Activated naive CD8-positive, alpha-beta T cell treated with anti-CD3 and anti-CD28 coated beads for 36 hours (primary cell): ENCODE data around the gene HARS1. TPM values are rescaled to one million over a fixed set of nuclear protein-coding genes. Genes with fewer than 3 reads are reported as not detected.
"Not testable (repeated sequence)": the region's sequence is repeated elsewhere in the genome, so short reads cannot be mapped to it uniquely, and the experiment has no call there.

Experiments used
- DNase-seq: peaks from one replicate; pipeline ENCODE4 v3.0.0; 2021
- H3K27ac Mint-ChIP-seq: one replicate; pipeline ENCODE4 v1.8.0; 2022; ENCODE audit warnings: mild to moderate bottlenecking, moderate library complexity, mixed read lengths
- H3K27me3 Mint-ChIP-seq: one replicate; pipeline ENCODE4 v1.8.0; 2022; ENCODE audit warnings: mild to moderate bottlenecking, mixed read lengths
- H3K36me3 Mint-ChIP-seq: one replicate; pipeline ENCODE4 v1.8.0; 2021; ENCODE audit warnings: mild to moderate bottlenecking, mixed read lengths
- H3K4me1 Mint-ChIP-seq: one replicate; pipeline ENCODE4 v1.8.0; 2021; ENCODE audit warnings: mixed read lengths
- H3K4me3 Mint-ChIP-seq: one replicate; pipeline ENCODE4 v1.8.0; 2022; ENCODE audit warnings: mild to moderate bottlenecking, moderate library complexity, mixed read lengths
- H3K9me3 Mint-ChIP-seq: one replicate; pipeline ENCODE4 v1.8.0; 2022; ENCODE audit warnings: mixed read lengths
- total RNA-seq, 2 experiments: library from RNA; stranded (reverse); gene quantifications; one replicate each; pipeline ENCODE4 v1.2.3, GENCODE V29; 2021

HARS1 gene, protein sequence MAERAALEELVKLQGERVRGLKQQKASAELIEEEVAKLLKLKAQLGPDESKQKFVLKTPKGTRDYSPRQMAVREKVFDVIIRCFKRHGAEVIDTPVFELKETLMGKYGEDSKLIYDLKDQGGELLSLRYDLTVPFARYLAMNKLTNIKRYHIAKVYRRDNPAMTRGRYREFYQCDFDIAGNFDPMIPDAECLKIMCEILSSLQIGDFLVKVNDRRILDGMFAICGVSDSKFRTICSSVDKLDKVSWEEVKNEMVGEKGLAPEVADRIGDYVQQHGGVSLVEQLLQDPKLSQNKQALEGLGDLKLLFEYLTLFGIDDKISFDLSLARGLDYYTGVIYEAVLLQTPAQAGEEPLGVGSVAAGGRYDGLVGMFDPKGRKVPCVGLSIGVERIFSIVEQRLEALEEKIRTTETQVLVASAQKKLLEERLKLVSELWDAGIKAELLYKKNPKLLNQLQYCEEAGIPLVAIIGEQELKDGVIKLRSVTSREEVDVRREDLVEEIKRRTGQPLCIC
- total RNA-seq = 100 to 1,000 TPM in 1 of 2 experiments, 10 to 100 TPM in 1; 95.2 to 104 TPM

DNA sequence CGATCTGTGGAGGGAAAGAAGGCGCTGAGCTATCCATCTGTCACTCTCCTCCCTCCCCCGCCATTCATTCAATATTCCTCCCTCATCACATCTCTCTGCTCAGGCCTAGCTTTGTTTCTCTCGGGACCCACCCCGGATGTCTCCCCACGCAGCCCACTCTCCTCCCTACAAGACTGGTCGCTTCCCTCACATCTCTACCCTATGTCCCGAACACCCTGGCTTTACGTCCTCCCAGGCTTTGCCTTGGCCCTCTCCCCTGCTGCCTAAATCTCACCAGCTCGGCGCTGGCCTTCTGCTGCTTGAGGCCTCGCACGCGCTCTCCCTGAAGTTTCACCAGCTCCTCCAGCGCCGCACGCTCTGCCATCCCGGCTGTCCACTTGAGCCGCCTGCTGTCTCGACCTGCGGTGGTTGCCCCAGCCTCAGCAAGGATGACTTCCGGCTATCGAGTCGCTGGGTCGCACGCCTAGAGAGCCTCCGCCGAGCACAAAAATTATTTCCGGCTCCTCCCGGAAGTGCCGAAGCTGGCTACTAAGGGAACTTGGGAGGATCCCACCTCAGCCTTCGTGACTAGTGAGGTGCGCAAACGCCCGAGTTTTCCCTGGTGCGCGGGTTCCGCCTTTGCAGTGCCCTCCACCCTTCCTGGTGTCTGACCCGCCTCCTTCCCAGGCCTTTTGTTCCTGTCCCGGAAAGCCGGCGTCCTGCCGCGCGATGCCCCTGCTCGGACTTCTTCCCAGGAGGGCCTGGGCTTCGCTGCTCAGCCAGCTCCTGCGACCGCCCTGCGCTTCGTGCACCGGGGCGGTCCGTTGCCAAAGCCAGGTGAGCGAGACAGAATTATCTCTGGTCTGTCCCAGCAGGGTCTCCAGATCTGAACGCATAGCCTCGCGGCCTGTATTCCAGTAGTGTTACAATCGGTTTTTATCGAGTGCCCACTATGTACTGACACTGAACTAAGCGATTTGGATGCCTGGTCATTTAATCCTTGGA, at the start of gene HARS1, which contains the start of gene HARS2:
HARS1 (minus strand) TSS at position 430 of the 984 bp plus-strand sequence; CDS start at position 364, 66 bp downstream.
HARS2 (plus strand) TSS at position 515 of the 984 bp plus-strand sequence; CDS start at position 709, 194 bp downstream.
- H3K27ac Mint-ChIP-seq = peak within 1 kb of the TSS; percentile 99
- H3K27me3 Mint-ChIP-seq = no peaks in the 10 kb centered on the region
- H3K4me3 Mint-ChIP-seq = peak within 1 kb of the TSS; percentile 100
- peaks cover 18% of the 10 kb centered on the region for H3K36me3 Mint-ChIP-seq
- peaks cover 31% of the 10 kb centered on the region for H3K4me1 Mint-ChIP-seq
- DNase-seq = peak; percentile 87
- H3K9me3 Mint-ChIP-seq = no peaks in the 10 kb centered on the region

DNA sequence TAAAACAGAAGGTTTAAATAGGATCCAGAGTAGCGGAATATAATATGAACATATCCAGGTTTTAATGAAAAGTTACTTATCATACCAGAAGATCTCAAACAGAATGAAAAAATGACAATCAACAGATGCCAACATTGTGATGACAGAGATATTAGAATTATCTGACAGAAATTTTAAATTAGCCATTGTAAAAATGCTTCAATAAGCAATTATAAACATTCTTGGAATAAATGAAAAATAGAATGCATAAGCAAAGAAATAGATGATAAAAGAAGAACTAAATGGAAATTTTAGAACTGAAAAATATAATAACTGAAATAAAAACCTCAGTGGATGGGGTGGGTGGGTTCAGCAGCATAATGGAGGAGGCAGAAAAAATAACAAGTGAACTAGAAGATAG, 46.3 kb upstream of the HARS1 start:
- DNase-seq = no peak
- Mint-ChIP-seq H3K27me3 (peaks cover 33% of the 10 kb centered on the region), H3K27ac (no peak overlapping the region), H3K4me3 (no peak overlapping the region), H3K9me3 (peaks cover 16% of the 10 kb centered on the region), H3K36me3 (peaks cover 4% of the 10 kb centered on the region), H3K4me1 (no peaks in the 10 kb centered on the region)

DNA sequence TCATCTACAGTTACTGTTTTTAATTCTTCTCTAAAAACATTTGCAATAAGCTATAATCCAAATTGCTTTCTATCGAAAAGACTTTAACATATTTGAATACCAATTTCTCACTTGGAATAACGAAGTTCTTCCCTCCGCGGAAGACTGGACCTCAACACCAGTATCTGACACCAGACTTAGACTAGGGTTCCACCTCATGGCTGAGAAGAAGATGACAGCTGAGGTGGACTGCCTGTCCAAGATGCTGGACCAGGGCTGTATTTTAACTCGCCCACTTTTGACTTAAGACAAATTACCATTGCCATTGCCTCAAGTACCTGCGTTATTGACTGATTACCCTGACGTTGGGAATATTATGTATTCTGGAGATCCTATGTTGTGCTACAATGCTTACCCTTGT, 43.2 kb upstream of the HARS1 start:
- no peaks in the 10 kb centered on the region for H3K4me1 Mint-ChIP-seq
- no peak overlapping the region for H3K27ac Mint-ChIP-seq
- peaks cover 41% of the 10 kb centered on the region for H3K27me3 Mint-ChIP-seq
- no peak for DNase-seq
- peaks cover 5% of the 10 kb centered on the region for H3K9me3 Mint-ChIP-seq
- peaks cover 4% of the 10 kb centered on the region for H3K36me3 Mint-ChIP-seq
- no peak overlapping the region for H3K4me3 Mint-ChIP-seq

DNA sequence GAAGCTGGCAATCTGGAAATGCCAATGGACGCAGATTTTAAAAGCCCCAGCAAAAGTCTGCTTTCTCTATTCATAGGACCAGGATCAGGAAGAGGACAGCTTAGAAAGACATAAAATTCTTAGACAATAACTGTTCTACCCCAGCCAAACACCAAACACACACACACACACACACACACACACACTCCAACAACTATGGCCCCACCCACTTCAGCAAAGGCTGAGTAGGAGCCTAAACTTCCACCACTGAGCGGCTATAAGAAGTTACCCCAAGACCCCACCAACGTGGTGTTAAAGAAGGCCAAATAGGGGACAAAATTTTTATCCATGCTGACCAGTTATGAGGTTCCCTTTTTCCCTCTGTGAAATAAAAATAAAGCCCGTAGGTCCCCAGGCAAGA, 41.9 kb upstream of the HARS1 start:
- H3K9me3 Mint-ChIP-seq = peaks cover 5% of the 10 kb centered on the region
- H3K4me3 Mint-ChIP-seq = no peak overlapping the region
- peaks cover 4% of the 10 kb centered on the region for H3K36me3 Mint-ChIP-seq
- no peak overlapping the region for H3K27ac Mint-ChIP-seq
- H3K27me3 Mint-ChIP-seq = peaks cover 44% of the 10 kb centered on the region
- no peaks in the 10 kb centered on the region for H3K4me1 Mint-ChIP-seq
- DNase-seq = no peak

DNA sequence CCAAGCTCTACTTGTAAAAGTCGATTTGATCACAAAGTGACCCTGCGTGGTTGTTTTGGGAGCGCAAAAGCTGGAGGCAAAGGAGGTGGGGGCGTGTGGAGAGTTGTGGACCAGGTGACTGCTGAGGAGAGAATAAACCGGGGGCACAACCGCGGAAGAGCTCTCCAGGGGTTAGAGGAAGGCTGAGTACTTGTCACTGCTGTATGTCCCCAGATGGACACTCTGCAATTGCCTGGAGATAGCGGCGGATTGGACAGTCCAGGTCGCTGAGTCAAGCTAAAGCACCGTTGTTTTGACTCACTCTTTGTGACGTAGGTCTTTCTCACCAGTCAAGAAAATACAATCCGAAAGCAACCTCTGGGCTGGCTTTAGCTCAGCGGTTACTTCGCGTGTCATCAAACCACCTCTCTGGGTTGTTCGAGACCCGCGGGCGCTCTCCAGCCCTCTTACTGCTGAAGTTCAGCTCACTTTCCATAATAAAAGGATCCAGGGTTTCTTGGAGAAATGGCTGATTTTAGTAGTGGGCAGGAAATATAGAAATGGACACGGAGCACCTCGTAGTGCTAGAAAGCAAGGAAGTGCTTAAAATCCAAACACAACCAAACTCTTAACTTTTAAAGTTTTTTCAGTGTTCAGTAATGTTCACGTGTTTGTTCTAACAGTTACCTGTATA, 34.8 kb upstream of the HARS1 start:
- peak overlapping the region; percentile 76 for H3K4me3 Mint-ChIP-seq
- H3K27me3 Mint-ChIP-seq = peaks cover 48% of the 10 kb centered on the region
- DNase-seq = peak; percentile 77
- H3K9me3 Mint-ChIP-seq = peaks cover 2% of the 10 kb centered on the region
- H3K27ac Mint-ChIP-seq = peak overlapping the region; percentile 80
- peaks cover 6% of the 10 kb centered on the region for H3K4me1 Mint-ChIP-seq
- H3K36me3 Mint-ChIP-seq = no peaks in the 10 kb centered on the region

DNA sequence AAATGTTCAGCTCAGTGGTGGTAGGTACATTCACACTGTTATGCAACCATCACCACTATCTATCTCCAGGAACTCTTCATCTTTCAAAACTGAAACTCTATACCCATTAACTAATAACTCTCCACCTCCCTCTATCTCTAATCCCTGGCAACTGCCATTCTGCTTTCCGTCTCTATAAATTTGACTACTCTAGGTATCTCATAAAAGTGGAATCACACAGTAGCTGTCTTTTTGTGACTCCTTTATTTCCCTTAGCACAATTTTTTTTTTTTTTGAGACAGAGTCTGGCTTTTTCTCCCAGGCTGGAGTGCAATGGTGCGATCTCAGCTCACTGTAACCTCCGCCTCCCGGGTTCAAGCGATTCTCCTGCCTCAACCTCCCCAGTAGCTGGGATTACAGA, 30.2 kb upstream of the HARS1 start:
- not testable (repeated sequence) for H3K4me3 Mint-ChIP-seq, H3K9me3 Mint-ChIP-seq, H3K27ac Mint-ChIP-seq, DNase-seq, H3K36me3 Mint-ChIP-seq
- Mint-ChIP-seq H3K4me1 (peaks cover 11% of the 10 kb centered on the region), H3K27me3 (peaks cover 43% of the 10 kb centered on the region)

DNA sequence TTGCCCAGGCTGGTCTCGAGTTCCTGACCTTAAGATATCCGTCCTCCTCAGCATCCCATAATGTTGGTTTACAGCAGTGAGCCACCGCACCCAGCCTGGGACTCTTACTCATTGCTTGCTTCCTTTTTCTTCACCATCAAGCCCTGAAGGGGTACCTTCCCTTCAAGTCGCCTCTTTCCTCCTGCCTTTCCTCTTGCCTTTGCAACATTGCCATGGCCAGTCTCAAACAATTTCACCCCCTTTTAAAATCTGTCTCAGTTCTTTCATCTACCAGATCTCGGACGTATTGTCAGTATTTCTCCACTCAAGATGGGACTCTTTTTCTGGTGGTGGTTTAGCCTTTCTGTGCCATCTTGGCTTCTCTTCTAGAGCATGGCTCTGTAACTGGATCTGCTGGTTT, 29.6 kb upstream of the HARS1 start:
- H3K27ac Mint-ChIP-seq, H3K4me1 Mint-ChIP-seq, H3K36me3 Mint-ChIP-seq, DNase-seq, H3K4me3 Mint-ChIP-seq, H3K9me3 Mint-ChIP-seq: not testable (repeated sequence)
- H3K27me3 Mint-ChIP-seq = peaks cover 36% of the 10 kb centered on the region

DNA sequence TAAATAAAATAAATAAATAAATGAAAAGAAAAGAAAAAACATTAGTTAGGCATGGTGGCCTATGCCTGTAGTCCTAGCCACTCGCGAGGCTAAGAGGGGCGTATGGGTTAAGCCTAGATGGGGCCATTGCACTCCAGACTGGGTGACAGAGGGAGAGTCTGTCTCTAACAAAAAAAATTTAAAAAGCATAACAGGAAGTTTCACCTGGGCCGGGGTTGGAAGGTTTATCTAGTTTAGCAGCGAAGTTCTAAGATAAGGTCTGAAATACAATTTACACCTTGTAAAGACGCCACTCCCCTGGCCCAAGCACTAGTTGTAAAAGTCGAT, 27.1 kb upstream of the HARS1 start:
- Mint-ChIP-seq H3K27me3 (peaks cover 16% of the 10 kb centered on the region), H3K4me3 (no peak overlapping the region), H3K36me3 (no peaks in the 10 kb centered on the region), H3K9me3 (no peaks in the 10 kb centered on the region), H3K4me1 (peaks cover 5% of the 10 kb centered on the region), H3K27ac (no peak overlapping the region)
- DNase-seq = no peak

DNA sequence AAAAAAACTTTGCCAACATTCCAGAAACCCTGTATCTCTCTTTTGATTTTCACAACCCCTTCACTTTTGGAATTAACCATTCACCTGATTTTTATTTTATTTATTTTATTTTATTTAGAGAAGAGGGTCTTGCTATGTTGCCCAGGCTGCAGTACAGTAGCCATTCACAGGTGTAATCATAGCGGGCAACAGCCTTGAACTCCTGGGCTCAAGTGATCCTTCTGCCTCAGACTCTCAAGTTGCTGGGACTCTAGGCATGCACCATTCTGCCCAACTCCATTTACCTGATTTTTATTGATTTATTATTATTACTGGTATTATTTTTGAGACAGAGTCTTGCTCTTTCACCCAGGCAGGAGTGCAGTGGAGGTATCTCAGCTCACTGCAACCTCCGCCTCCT, 25.1 kb upstream of the HARS1 start:
- H3K4me1 Mint-ChIP-seq = peaks cover 10% of the 10 kb centered on the region
- not testable (repeated sequence) for H3K36me3 Mint-ChIP-seq, H3K4me3 Mint-ChIP-seq, H3K27me3 Mint-ChIP-seq, H3K27ac Mint-ChIP-seq, H3K9me3 Mint-ChIP-seq, DNase-seq

DNA sequence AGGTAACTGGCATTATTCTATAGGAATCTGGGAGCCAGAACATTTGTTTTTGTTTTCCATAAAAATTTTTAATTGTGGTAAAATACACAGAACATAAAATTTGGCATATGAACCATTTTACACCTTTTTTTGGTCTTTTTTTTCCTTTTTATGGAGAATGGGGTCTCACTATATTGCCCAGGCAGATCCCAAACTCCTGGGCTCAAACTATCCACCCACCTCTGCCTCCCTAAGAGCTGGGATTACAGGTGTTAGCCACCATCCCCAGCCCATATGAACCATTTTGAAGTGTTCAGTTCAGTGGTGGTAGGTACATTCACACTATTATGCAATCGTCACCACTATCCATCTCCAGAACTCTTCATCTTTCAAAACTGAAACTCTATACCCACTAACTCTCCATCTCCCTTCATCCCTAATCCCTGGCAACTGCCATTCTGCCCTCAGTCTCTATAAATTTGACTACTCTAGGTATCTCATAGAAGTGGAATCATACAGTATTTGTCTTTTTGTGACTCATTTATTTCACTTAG, 22.5 kb upstream of the HARS1 start:
- Mint-ChIP-seq H3K9me3 (peaks cover 1% of the 10 kb centered on the region), H3K36me3 (peaks cover 6% of the 10 kb centered on the region), H3K4me3 (no peak overlapping the region), H3K4me1 (peaks cover 12% of the 10 kb centered on the region), H3K27me3 (peaks cover 9% of the 10 kb centered on the region), H3K27ac (no peak overlapping the region)
- no peak for DNase-seq

DNA sequence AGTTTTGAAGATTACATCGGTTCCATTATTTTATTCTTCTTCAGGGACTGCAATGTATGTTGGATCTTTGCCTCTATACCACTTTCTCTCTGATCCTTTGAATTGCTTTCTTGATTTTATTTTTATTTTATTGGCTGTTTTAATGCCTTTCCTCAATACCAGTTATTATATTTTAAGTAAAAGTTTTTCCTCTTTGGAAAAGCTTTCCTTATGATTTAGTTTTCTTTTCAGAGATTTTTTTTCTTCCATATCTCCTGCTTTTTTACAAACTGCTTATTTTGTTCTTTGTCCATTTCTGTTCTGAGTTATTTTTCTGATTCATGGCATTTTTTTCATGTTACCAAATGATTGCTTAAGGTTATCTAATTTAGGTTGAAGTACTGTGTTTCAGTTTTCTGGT, 20.6 kb upstream of the HARS1 start:
- H3K27ac Mint-ChIP-seq = no peak overlapping the region
- H3K4me1 Mint-ChIP-seq = peaks cover 12% of the 10 kb centered on the region
- H3K36me3 Mint-ChIP-seq = peaks cover 6% of the 10 kb centered on the region
- peaks cover 9% of the 10 kb centered on the region for H3K27me3 Mint-ChIP-seq
- H3K9me3 Mint-ChIP-seq = peaks cover 1% of the 10 kb centered on the region
- no peak for DNase-seq
- H3K4me3 Mint-ChIP-seq = peak overlapping the region; percentile 97

DNA sequence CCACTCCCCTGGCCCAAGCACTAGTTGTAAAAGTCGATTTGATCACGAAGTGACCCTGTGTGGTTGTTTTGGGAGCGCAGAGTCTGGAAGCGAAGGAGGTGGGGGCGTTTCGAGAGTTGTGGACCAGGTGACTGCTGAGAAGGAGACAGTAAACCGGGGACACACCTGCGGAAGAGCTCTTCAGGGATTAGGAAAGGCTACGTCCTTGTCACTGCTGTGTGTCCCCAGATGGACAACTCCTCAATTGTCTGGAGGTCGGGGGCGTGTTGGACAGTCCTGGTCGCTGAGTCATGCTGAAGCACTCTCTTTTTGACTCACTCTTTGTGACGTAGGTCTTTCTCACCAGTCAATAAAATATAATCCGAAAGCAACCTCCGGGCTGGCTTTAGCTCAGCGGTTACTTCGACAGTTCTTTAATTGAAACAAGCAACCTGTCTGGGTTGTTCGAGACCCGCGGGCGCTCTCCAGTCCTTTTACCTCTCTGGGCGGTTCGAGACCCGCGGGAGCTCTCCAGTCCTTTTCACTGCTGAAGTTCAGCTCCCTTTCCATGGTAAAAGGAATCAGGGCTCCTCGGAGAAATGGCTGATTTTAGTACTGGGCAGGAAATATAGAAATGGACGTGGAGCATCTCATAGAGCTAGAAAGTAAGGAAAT, 19.9 kb upstream of the HARS1 start:
- H3K4me3 Mint-ChIP-seq = peak overlapping the region; percentile 97
- peak; percentile 86 for DNase-seq

DNA sequence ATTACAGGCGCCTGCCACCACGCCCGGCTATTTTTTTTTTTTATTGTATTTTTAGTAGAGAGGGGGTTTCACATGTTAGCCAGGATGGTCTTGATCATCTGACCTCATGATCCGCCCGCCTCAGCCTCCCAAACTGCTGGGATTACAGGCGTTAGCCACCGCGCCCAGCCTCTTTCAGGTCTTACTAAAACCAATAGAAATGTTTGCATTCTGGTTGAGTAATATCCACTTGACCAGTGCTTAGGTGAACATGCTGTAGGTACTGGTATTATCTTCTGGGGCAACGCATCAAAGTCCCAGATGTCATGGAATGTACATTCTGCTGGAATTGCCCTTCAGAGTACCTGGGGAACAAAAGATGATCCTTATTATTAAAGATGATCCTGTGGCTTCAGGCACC, 17.6 kb upstream of the HARS1 start:
- H3K36me3 Mint-ChIP-seq = peaks cover 20% of the 10 kb centered on the region
- H3K27ac Mint-ChIP-seq, H3K27me3 Mint-ChIP-seq, DNase-seq, H3K9me3 Mint-ChIP-seq, H3K4me3 Mint-ChIP-seq: not testable (repeated sequence)
- peaks cover 17% of the 10 kb centered on the region for H3K4me1 Mint-ChIP-seq

More for the DNA sequence above, 19.9 kb upstream of the HARS1 start:
- Mint-ChIP-seq H3K9me3 (peaks cover 1% of the 10 kb centered on the region), H3K4me1 (peaks cover 12% of the 10 kb centered on the region), H3K27me3 (peaks cover 9% of the 10 kb centered on the region), H3K36me3 (peaks cover 8% of the 10 kb centered on the region), H3K27ac (peak overlapping the region; percentile 96)

DNA sequence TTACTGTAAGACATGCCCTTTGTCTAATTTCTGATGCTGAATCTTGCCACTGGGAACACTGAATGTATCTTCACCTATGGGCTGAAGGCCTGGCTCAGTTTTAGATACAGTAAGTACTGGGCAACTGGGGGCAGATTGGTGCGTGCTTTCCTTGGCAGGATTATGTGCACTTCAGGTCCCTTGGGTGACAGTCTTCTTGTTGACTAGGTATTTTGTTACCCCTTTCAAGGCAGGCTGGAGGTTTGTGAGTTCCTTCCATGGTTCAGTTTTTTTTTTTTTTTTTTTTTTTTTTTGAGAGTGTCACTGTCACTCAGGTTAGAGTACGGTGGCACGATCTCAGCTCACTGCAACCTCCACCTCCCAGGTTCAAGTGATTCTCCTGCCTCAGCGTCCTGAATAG, 16.6 kb upstream of the HARS1 start:
- Mint-ChIP-seq H3K4me3 (no peak overlapping the region), H3K27ac (no peak overlapping the region)

More for the DNA sequence above, 16.6 kb upstream of the HARS1 start:
- peaks cover 9% of the 10 kb centered on the region for H3K27me3 Mint-ChIP-seq
- peaks cover 24% of the 10 kb centered on the region for H3K36me3 Mint-ChIP-seq
- H3K9me3 Mint-ChIP-seq = peaks cover 1% of the 10 kb centered on the region
- DNase-seq = no peak
- H3K4me1 Mint-ChIP-seq = peaks cover 17% of the 10 kb centered on the region
